ENCODE measurements around the gene FAM13B.
"Not testable (repeated sequence)": the region's sequence is repeated elsewhere in the genome, so short reads cannot be mapped to it uniquely, and the experiment has no call there.

The FAM13B gene

GRCh38 chr5:137959488-137959887 lies 73.4 kb downstream of the FAM13B start:
- no peak for DNase-seq

DNA sequence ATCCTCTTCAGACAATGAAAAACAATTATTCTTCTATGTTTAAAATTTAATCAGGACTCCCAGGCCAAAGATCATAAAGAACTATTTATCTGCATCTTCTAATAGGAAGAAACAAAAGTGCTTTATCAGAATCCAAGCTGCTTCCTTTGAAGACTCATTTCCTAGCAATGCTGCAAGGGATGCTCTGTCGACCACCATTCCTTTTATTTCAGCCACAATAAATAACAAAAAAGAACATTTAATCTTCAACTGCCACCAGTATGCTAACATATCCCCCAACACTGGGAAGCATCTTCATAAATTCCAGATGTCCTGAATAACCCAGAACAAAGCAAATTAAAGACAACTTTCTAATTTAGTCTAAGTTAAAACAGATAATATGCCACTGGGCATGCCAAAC lies 74.9 kb downstream of the FAM13B start:
- DNase-seq = no peak

DNA sequence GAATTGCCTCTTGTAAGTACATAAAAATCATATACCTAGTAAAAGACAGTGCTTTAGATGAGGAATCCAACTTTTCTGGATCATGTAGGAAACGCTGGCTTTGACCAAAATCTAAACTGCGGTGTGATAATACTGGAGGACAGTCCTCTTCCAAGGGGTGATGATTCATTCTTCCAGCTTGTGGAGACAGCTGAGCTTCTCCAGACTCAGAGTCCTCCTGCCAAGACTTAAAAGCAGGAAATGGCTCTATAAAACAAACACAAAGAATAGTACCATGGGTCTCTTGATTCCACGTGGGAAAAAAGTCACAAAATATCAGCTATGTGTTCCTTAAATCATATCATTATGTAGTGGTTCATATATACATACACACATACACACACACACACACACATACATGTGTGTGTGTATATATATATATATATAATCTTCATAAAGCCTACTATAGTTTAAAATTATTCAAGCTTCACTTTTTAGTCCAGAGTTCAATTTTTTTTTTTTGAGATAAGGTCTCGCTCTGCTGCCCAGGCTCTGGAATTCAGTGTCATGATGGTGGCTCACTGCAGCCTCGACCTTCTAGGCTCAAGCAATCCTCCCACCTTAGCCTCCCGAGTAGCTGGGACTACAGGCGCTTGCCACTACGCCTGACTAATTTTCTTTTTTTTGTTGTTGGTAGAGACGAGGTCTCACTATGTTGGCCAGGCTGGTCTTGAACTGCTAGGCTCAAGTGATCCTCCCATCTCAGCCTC lies 78.6 kb downstream of the FAM13B start:
- DNase-seq = no peak

GRCh38 chr5:137945825-137946224 lies 87.1 kb downstream of the FAM13B start:
- DNase-seq = no peak

DNA sequence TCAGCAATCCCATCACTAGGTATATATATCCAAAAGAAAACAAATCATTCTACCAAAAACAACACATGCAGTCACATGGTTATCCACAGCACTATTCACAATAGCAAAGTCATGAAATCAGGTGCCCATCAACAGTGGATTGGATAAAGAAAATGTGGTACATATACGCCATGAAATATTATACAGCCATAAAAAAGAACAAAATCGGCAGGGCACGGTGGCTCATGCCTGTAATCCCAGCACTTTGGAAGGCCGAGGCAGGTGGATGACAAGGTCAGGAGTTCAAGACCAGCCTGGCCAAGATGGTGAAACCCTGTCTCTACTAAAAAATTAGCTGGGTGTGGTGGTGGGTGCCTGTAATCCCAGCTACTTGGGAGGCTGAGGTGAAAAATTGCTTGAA lies 88.6 kb downstream of the FAM13B start:
- not testable (repeated sequence) for DNase-seq

DNA sequence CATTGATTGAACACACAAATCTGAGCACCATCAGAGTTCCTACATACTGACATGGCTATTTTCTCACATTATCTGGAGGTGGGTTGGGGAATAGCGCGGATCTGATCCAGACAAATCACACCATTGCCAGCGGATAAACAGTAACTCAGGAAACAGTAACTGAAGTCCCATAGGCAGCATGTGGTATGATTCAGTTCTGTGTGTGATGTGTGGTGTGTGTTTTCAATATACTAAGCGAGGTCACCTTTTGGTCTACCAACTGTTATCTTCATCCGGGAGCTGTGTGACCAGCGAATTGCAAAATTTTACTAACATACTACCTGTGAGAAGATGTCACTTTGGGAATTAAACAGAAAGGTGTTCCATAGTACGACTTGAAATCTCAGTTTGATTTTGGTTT lies 93.5 kb downstream of the FAM13B start:
- no peak for DNase-seq

GRCh38 chr5:137938751-137939143 lies 94.1 kb downstream of the FAM13B start:
- no peak for DNase-seq

- DNase-seq = no peak
Observed at GRCh38 chr5:137937994-137938750, 94.7 kb downstream of the FAM13B start.

DNA sequence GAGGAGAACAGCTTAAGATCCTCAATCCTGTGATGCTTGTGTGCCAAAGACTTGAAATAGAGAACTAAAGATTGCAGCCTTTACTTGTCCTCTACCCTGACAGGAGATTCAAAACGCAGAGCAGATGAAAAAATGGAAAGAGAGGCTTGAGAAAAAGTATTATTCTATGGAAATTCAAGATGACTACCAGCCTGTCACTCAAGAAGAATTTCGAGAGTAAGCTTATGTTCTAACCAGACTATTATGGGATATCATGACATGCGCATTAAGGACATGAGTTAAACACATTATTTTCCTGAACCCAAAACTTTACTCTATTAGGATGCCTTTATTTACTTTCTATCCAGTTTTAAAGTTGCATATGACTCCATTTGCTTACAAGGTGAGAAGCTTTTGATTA lies 97.2 kb downstream of the FAM13B start:
- DNase-seq = no peak

DNA sequence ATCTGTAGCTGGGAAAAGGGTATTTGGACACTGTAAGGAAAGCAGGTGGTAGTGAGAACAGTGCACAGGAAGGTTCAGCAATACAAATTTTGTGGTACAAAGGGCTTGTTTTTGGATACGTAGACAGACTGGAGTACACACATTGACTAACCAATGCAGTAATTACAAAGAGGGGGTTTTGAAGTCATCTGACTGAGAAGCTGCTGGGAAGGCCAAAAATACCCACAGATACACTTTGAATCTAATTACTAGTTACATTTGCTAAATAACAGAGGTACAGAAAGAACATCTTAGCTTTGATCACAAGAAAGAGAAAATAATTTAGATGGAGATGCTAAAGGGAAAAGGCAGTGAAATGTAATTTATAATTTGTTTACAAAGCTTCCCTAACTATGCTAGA lies 97.7 kb downstream of the FAM13B start:
- no peak for DNase-seq

DNA sequence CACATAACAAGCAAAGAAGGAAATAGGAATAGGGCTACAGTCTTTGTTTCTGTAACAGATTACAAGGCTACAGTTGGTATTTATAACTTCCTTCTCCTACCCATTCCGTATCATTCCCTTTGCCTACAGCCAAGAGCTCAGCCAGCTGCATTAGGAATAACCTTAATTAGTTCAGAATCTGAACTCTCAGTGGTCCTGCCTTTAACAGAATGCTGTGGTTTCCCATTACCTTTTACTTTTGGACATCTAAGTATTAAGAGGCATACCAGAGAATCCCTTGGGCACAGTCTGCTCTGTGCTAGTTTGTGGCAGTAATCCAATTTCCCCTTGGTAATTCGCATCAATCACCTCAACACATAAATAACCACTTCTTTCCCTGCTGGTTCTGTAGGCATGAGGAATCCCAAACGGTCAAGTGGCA lies 99.4 kb downstream of the FAM13B start:
- DNase-seq = no peak

DNA sequence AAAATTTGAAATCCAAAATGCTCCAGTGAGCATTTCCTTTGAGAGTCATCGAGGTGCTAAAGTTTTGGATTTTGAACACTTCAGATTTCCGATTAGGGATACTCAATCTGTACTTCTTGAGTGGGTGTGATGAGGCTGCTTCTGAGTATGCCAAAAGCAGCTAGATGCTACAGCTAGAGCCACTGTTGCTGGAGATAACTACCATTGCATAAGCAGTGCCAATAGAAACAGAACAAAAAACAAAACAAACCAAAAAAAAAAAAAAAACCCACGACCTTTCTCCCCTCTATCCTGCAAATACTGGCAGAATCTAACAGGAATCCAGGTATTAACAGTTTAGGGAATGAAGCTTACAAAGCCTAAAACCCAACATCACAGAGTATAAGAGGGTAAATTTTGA lies 100.1 kb downstream of the FAM13B start:
- DNase-seq = no peak

DNA sequence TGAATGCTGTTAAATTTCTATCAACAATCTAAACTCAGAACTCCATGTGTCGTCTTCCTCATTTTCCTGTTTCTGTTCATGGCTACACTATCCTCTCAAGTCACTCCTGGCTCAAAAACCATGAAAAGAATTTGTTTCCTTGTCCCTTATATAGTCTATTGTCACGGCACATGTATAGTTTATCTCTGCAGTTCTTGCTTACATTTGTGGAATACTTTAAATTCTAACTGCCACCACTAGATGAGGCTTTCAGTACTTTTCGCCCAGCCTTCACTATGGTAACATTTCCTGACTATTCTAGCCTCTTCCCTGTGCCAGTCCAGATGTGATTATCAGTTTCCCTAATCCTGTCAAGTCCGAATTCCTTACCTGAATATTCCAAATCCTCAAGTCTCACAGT lies 109.0 kb downstream of the FAM13B start:
- no peak for DNase-seq

DNA sequence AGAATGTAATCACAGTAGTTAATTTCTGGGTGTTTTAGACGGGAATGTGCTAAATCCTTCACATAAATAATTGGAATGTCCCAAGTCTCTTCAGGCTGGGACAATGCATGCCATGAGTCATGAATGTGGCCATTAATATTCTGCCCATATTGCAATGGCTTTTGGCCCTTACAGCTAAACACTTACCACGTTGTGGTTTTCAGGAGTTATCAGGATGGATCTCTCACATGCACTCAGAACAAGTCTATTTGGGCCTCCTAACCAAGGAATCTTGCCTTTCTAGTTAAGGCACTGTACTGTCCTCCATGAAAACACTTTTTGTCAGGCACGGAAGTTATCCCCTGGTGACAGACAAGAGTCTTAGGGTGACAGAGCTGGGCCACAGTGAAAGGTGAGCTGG lies 110.9 kb downstream of the FAM13B start:
- no peak for DNase-seq

DNA sequence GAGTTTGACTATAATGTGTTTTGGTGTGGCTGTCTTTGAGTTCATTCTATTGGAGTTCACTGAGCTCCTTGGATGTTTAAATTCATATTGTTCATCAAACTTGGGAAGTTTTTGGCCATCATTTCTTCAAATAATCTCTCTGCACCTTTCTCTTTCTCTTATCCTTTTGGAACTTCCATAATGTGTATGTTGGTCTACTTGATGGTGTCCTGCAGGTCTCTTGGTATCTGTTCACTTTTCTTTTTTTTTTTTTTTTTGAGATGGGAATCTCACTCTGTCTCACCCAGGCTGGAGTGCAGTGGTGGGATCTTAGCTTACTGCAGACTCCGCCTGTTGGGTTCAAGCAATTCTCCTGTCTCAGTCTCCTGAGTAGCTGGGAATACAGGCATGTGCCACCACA lies 116.0 kb downstream of the FAM13B start:
- DNase-seq = no peak

- DNase-seq = no peak
Observed at GRCh38 chr5:137914758-137915157, 118.1 kb downstream of the FAM13B start.

DNA sequence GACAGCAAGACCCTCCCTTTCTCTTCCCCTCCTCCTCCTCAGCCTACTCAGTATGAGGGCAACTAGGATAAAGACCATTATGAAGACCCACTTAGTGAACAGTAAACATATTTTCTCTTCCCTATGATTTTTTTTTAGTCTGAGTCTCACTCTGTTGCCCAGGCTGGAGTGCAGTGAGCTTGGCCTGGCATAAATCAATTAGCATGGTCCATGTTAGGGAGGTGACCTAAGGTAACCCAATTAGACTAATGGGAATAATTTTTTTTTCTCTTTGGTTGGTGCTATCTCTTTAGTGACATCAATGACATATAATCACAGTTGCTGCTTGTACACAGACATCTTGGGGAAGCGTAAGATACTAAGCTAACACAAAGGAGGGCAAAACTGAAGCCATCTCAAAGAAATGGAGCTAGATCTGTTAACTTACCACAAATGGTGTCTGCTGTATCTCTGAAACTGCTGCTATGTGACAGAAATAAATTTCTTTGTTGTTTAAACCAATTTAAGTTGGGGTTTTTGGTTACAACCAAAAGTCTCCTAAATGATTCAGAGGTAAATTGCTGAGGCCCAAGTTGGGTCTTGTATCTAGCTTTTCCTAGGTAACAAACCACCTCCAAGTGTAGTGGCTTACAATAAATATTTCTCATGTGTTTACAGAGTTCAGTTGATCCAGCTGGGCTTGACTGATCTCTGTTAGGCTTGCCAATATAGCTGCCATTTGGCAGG lies 130.3 kb downstream of the FAM13B start:
- no peak for DNase-seq

DNA sequence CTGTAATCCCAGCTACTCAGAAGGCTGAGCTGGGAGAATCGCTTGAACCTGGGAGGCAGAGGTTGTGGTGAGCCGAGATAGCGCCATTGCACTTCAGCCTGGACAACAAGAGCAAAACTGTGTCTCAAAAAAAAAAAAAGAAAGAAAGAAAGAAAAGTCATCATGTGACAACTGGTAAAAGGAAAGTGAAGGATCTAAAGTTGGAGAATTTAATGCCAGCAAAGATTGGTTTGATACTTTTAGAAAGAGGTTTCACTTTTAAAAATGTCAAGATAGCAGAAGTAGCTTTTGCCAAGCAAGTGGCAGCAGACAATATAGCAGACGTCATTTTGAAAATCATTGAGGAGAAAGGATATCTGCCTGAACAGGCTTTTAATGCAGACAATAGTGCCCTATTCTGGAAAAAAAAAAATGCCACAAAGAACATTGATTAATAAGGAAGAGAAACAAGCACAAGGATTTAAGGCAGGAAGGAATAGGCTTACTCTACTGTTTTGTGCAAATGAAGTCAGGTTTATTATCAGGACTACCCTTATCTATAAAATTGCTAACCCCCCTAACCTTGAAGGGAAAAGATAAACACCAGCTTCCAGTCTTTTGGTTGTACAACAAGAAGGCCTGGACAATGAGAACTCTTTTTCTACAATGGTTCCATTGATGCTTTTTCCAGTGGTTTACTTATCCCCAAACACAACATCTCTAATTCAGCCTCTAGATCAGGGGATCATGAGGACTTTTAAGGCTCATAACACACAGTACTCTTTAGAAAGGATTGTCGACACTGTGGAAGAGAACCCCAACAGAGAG lies 131.7 kb downstream of the FAM13B start:
- no peak for DNase-seq

GRCh38 chr5:137899493-137899892 lies 133.4 kb downstream of the FAM13B start:
- no peak for DNase-seq

DNA sequence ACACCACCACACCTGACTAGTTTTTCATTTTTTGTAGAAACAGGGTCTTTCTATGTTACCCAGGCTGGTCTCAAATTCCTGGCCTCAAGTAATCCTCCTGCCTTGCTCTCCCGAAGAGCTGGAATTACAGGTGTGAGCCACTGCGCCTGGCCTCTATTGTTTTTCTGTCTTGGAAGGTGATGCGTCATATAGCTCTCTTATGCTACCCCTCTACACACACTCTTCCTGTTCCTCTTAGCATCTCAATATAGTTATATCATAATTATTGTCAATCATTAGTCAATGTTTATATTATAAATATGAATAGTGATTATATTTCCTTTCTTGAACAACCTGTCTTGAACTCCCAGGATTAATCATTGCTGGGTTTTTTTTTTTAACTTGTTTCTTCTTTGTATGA lies 136.3 kb downstream of the FAM13B start:
- DNase-seq = no peak

GRCh38 chr5:137894586-137894985 lies 138.3 kb downstream of the FAM13B start:
- DNase-seq = no peak

DNA sequence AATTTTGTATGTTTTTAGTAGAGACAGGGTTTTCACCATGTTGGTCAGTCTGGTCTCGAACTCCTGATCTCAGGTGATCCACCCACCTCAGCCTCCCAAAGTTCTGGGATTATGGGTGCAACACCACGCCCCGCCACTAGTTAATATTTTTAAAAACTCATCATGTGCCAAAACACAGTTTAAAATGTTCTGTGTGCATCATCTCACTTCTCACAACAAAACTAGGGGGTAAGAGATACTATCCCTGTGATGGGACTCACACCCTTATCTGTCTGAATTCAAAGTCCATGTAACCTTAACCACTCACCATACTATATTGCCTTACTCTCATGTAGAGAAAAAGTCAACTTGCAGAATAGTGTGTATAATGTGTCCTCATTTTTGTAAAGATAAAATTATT lies 141.0 kb downstream of the FAM13B start:
- DNase-seq = no peak

DNA sequence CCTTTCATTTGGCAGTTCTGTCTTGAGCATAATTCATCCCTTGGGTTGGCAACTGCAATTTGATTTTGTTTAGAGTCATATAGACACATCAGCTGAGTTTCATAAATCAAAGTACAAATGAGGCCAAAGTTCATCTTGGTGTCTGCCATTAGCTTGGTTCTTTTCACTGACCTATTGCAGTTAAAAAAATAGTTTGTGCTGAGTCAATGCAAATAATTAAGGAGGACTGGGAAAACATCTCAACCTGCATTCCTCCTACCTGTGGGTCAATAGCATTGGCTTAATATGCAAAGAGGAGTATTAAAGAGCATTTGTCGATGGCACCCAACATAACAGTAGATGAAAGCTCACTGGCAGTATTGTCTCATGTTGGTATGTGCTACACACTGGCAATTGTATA lies 142.0 kb downstream of the FAM13B start:
- no peak for DNase-seq

Measured in NCI-H187 (cell line).